ENCODE measurements around the gene SLC5A1. TPM values are rescaled to one million over a fixed set of nuclear protein-coding genes. Genes with fewer than 3 reads are reported as not detected.

Gene SLC5A1
- total RNA-seq, 3 donors from 2014 or later = 1.3 to 5.3 TPM; not detected in 1

DNA sequence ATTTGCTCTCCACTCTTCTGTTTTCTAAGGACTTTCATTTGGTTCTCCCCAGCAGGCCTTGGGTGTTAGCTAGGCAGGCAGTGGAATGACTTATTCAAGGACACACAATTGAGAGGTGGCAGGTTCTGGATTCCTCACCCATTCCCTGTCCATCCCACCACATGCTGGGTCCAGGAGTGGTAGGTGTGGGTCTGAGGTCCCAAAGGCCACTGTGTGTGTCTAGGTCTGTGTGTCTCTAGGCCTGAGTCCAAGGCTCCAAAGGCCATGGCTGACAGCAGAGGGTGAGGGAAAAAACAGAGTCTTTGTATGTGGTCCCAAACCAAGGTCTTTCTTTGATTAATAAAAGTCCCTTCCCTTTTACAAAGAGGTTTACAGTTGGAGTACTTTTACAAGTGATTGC is 40.8 kb downstream of the SLC5A1 start:
- TF ChIP-seq POLR2A (IDR thresholded peaks at IDR 0.05) (no peak), POLR2AphosphoS5 (IDR thresholded peaks at IDR 0.05) (no peak)
- TF ChIP-seq, protein P1, sequence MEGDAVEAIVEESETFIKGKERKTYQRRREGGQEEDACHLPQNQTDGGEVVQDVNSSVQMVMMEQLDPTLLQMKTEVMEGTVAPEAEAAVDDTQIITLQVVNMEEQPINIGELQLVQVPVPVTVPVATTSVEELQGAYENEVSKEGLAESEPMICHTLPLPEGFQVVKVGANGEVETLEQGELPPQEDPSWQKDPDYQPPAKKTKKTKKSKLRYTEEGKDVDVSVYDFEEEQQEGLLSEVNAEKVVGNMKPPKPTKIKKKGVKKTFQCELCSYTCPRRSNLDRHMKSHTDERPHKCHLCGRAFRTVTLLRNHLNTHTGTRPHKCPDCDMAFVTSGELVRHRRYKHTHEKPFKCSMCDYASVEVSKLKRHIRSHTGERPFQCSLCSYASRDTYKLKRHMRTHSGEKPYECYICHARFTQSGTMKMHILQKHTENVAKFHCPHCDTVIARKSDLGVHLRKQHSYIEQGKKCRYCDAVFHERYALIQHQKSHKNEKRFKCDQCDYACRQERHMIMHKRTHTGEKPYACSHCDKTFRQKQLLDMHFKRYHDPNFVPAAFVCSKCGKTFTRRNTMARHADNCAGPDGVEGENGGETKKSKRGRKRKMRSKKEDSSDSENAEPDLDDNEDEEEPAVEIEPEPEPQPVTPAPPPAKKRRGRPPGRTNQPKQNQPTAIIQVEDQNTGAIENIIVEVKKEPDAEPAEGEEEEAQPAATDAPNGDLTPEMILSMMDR (IDR thresholded peaks at IDR 0.05) = no peak
- no peaks in the 10 kb centered on the region for H3K9me3 ChIP-seq
- no peaks in the 10 kb centered on the region for H3K4me1 ChIP-seq
- H3K4me3 ChIP-seq = no peak overlapping the region
- intact Hi-C loops (cut with DNase I; ENCODE audit: low total_unique reads) = no loop called here
- H3K27me3 ChIP-seq = no peaks in the 10 kb centered on the region
- DNase-seq (ENCODE audit: low spot score in 2 of 2) = no peak
- no peak overlapping the region for H3K27ac ChIP-seq
- H3K36me3 ChIP-seq = no peaks in the 10 kb centered on the region

GRCh38 chr22:32088084-32088483 is 45.0 kb downstream of the SLC5A1 start:
- Histone ChIP-seq H3K4me1 (no peaks in the 10 kb centered on the region), H3K4me3 (no peak overlapping the region), H3K36me3 (no peaks in the 10 kb centered on the region), H3K27me3 (no peaks in the 10 kb centered on the region), H3K9me3 (no peaks in the 10 kb centered on the region), H3K27ac (no peak overlapping the region)
- intact Hi-C loops (cut with DNase I; ENCODE audit: low total_unique reads) = no loop called here
- TF ChIP-seq POLR2AphosphoS5 (IDR thresholded peaks at IDR 0.05) (no peak), POLR2A (IDR thresholded peaks at IDR 0.05) (no peak)
- TF ChIP-seq, protein P1 (IDR thresholded peaks at IDR 0.05) = no peak
- no peak for DNase-seq (ENCODE audit: low spot score in 2 of 2)

- Histone ChIP-seq H3K9me3 (no peaks in the 10 kb centered on the region), H3K27me3 (no peaks in the 10 kb centered on the region), H3K27ac (no peak overlapping the region), H3K4me1 (no peaks in the 10 kb centered on the region), H3K36me3 (no peaks in the 10 kb centered on the region), H3K4me3 (no peak overlapping the region)
- intact Hi-C loops (cut with DNase I; ENCODE audit: low total_unique reads) = no loop called here
- TF ChIP-seq, protein P1 (IDR thresholded peaks at IDR 0.05) = no peak
- no peak for TF ChIP-seq POLR2AphosphoS5 (IDR thresholded peaks at IDR 0.05)
- no peak for TF ChIP-seq POLR2A (IDR thresholded peaks at IDR 0.05)
- no peak for DNase-seq (ENCODE audit: low spot score in 2 of 2)
Observed at GRCh38 chr22:32097018-32097417, 54.0 kb downstream of the SLC5A1 start.

- Histone ChIP-seq H3K4me1 (no peaks in the 10 kb centered on the region), H3K27ac (no peak overlapping the region), H3K27me3 (no peaks in the 10 kb centered on the region), H3K9me3 (no peaks in the 10 kb centered on the region), H3K4me3 (no peak overlapping the region), H3K36me3 (no peaks in the 10 kb centered on the region)
- no peak for DNase-seq (ENCODE audit: low spot score in 2 of 2)
- TF ChIP-seq POLR2A (IDR thresholded peaks at IDR 0.05) (no peak), POLR2AphosphoS5 (IDR thresholded peaks at IDR 0.05) (no peak)
- TF ChIP-seq, protein P1 (IDR thresholded peaks at IDR 0.05) = no peak
- intact Hi-C loops (cut with DNase I; ENCODE audit: low total_unique reads) = no loop called here
Observed at GRCh38 chr22:32097881-32098499, 54.9 kb downstream of the SLC5A1 start.

- peak in 1 of 2 donors; percentile 36 for DNase-seq (ENCODE audit: low spot score in 2 of 2)
- TF ChIP-seq POLR2AphosphoS5 (IDR thresholded peaks at IDR 0.05) = no peak
- TF ChIP-seq POLR2A (IDR thresholded peaks at IDR 0.05) = no peak
- TF ChIP-seq, protein P1 (IDR thresholded peaks at IDR 0.05) = no peak
- no peaks in the 10 kb centered on the region for H3K36me3 ChIP-seq
- intact Hi-C loops (cut with DNase I; ENCODE audit: low total_unique reads) = no loop called here
- no peak overlapping the region for H3K4me3 ChIP-seq
- no peaks in the 10 kb centered on the region for H3K4me1 ChIP-seq
- no peaks in the 10 kb centered on the region for H3K9me3 ChIP-seq
- H3K27me3 ChIP-seq = no peaks in the 10 kb centered on the region
- peak overlapping the region in 1 of 2 donors; percentile 50 for H3K27ac ChIP-seq
Observed at GRCh38 chr22:32100711-32101110, 57.6 kb downstream of the SLC5A1 start.
